ENCODE results near the gene IVNS1ABP.

IVNS1ABP gene

DNA sequence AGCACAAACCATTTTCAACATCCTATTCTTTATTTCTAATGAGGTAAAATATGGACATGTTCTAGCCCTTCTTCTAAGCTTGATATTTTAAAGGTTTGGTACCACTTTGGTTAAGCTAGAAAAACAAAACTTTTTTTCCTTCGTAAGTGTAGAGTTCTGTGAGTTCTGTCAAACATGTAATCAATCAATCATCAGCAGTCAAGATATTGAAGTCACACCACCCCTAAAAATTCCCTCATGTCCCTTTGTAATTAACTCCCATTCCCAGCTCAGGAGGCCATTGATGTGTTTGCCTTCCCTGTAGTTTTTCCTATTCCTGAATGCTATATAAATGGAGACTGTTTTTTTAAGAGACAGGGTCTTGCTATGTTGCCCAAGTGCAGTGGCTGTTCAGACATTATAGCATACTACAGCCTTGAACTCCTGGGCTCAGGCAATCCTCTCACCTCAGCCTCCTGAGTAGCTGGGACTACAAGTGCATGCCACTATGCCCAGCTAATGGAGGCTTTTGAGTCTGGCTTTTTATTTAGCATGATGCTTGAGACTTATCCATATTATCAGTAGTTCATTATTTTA, 23.0 kb downstream of the IVNS1ABP start:
- no peak for DNase-seq (ENCODE audit: low read depth in 2 of 2)

GRCh38 chr1:185292237-185292636, 24.8 kb downstream of the IVNS1ABP start:
- no peak for DNase-seq (ENCODE audit: low read depth in 2 of 2)

GRCh38 chr1:185291652-185292051, 25.4 kb downstream of the IVNS1ABP start:
- no peak for DNase-seq (ENCODE audit: low read depth in 2 of 2)

- no peak for DNase-seq (ENCODE audit: low read depth in 2 of 2)
These were observed 25.9 kb downstream of the IVNS1ABP start for GRCh38 chr1:185291159-185291558.

GRCh38 chr1:185289880-185290279, 27.2 kb downstream of the IVNS1ABP start:
- DNase-seq (ENCODE audit: low read depth in 2 of 2): no peak

DNA sequence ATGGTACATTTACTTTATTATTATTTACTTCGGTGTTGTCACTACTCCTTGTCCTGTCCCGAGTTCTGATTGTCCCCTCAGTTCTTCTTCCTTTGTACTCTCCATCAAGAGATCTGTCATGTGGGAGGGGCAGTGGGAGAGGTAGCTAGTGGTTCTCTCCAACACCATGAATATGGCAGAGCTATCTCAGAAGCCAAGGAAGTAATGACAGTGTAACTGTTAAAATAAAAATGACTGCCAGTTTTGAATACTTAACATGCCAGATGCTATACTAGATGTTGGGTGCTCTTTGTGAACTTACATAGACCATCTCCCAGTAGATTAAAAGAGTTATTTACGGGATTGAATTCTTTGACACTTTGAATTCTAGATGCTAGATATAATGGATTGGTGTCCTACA, 28.6 kb downstream of the IVNS1ABP start:
- no peak for DNase-seq (ENCODE audit: low read depth in 2 of 2)

GRCh38 chr1:185287451-185287850, 29.6 kb downstream of the IVNS1ABP start:
- DNase-seq (ENCODE audit: low read depth in 2 of 2): no peak

DNA sequence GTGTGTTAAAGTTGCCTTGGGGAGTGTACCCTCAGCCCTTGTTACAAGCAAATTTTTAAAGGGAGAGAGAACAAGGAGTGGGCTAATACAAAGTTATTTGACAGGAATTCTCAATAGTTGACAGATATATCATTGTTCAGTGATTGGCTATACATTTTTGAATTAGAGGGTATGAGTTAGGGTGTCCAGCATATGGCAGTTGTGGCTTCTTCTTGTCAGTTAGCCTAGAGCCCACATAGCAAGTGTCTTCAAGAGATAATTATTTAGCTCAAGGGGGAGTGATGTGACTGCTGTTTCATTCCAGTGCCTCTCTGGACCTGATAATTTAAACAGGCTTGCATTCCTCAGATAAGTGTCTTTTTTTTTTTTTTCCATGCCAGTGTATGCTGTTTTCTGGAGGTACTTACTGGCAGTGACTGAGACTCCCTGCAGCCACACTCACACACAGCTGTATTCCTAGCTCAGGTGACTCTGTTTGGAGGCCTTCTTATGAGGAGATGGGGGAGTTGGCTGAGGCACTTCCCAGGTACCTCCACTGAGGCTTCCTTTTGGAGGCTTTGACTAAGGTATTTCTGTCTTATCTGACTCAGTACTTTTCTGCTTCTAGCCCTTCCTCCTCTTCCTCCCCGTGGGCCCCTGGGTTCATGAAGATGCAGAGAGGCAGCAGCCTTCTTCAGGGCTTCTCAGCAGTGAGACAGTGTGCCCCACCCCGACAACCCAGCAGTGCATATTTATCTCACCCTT, 32.3 kb downstream of the IVNS1ABP start:
- no peak for DNase-seq (ENCODE audit: low read depth in 2 of 2)

DNA sequence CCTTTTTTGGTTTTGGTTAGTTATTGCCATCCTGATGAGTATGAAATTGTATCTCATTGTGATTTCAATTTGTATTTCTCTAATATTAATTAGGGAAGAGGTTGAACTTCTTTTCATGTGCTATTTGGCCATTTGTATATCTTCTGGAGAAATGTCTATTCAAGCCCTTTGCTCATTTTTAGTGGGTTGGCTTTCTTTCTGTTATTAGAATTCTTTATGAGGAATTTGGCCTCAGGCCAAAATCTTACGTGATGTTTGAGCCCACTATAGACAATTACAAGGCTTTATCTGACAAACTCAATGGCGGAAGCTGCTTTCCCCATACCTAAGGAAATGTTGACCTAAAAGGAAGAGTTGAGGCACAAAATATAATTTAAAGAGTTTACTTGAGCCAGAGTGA, 32.9 kb downstream of the IVNS1ABP start:
- DNase-seq (ENCODE audit: low read depth in 2 of 2): no peak

DNA sequence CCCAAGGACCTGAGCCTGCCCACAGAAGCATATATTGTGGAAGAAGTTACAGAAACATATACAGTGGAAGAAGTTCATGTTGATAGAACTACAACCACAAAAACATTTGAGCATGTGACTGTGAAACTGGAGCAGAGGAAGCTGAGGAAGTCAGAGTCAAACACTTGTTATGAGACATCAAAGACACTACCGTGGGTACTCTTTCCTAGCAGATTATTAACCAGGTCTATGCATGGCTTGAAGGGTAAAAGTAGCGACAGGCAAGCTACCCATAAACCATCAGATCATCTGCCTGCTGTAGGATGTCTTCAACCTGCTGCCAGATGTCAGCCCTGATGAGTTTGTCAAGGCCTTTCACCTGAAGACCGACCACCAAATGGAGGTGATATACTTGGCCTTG, 35.8 kb downstream of the IVNS1ABP start:
- no peak for DNase-seq (ENCODE audit: low read depth in 2 of 2)

- DNase-seq (ENCODE audit: low read depth in 2 of 2): no peak
These were observed 36.5 kb downstream of the IVNS1ABP start for GRCh38 chr1:185280589-185280988.

- DNase-seq (ENCODE audit: low read depth in 2 of 2): no peak
These were observed 37.5 kb downstream of the IVNS1ABP start for GRCh38 chr1:185279571-185279970.

- no peak for DNase-seq (ENCODE audit: low read depth in 2 of 2)
These were observed 45.1 kb downstream of the IVNS1ABP start for GRCh38 chr1:185271921-185272320.

DNA sequence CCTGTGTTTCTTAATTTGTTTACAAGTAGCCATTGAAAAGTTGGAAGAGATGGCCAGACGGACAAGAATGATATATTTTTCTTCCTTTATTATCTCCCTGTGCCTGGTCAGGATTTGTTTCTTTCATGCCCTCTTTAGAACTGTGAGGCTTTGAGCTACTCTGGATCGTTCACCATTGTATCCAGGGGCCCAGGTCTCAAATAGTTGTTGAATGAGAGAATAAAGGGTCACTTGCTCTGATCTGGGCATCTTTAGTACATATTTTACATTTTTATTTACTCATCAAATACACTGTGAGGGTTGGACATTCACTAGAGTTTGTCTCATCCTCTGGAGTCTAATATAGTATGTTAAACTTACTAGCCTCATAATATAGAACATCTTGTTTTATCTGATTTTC, 48.7 kb downstream of the IVNS1ABP start:
- no peak for DNase-seq (ENCODE audit: low read depth in 2 of 2)

GRCh38 chr1:185267701-185268100, 49.3 kb downstream of the IVNS1ABP start:
- DNase-seq (ENCODE audit: low read depth in 2 of 2): no peak

DNA sequence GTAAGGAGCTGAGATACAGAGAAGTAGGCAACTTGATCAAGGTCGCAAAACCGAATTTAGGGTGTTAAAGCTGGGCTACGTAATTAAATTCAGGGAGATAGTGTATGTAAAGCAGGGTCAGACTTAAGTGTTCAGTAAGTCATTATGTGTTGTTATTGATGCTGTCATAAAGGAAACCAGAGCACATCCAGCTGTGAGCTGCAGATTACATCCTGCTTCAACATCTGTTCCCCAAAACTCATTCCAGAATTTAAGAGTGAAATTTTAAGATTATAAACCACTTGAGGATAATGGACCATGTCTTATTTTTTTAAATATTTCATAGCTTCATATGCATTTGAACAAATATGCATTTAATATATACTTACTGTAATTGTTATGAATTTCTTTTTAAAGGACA, 49.7 kb downstream of the IVNS1ABP start:
- DNase-seq (ENCODE audit: low read depth in 2 of 2): no peak

DNA sequence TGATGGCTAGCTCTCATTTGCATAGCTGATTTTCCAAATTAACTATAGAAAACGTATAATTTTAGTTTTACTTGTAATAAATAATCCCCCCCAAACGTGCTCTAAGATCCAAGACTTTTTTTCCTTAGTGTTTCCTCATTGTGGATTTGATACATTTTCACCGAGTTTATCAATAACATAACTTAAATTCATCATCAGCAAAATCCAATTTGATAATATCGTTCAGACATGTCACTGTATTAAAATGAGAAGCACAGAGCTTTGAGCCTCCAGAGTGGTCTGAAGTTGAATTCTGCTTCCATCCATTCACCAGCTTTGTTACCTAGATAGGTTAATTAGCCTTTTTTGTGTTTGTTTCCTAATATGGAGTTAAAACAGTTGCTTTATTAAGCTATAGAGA, 51.7 kb downstream of the IVNS1ABP start:
- DNase-seq (ENCODE audit: low read depth in 2 of 2): no peak

DNA sequence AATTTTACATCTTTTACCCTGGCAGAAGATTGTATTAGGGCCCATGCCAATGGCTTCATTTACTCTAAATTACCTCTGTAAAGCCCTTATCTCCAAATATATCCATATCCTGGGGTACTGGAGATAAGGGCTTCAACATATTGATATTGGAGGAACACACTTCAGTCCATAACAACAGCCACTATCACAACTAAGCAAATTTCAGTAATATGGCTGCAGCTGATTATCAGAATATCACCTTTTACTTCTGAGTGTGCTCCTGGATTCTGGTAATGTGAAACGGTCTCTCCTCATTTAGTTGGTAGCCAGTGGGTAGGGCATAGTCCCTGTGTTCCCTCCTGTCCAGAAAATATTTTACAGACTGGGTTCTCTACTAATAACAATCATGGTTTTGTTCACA, 53.3 kb downstream of the IVNS1ABP start:
- no peak for DNase-seq (ENCODE audit: low read depth in 2 of 2)

DNA sequence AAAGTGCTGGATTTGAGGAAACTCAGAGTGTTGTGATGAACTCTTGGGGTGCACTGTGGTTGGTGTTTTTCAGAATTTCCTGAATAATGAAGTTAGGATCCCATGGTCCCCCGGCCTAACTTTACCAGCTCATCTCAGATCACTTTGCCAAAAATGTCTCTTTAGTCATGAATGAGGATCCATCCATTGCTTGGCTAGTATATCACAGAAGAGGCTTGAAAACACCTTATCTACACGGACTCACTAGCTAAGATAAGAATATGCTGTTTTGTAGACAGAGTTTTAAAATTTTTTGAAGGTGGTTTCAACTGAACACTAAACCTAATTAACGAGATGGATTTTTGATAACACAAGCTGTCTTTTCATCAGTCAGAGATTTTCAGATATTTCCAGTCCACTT, 53.8 kb downstream of the IVNS1ABP start:
- DNase-seq (ENCODE audit: low read depth in 2 of 2): no peak

DNA sequence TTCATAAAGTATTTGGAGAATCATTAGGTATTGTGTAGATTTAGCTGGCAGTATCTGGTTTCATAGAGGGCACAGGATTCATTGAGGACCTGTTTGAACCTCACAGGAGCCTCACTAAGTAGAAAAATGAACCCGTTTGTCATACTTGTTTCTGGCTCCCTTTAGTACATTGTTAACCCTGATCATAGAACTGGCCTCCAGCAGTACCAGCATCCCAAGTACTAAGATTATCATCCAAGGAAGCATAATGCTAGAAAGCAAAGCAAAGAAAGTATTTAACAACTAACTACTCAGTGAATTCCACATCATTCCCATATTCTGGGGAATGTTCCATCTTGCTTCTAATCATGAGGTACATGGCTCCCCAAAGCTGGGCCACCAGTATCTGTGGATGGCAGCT, 54.9 kb downstream of the IVNS1ABP start:
- no peak for DNase-seq (ENCODE audit: low read depth in 2 of 2)

- DNase-seq (ENCODE audit: low read depth in 2 of 2): no peak
These were observed 56.4 kb downstream of the IVNS1ABP start for GRCh38 chr1:185260611-185261010.

DNA sequence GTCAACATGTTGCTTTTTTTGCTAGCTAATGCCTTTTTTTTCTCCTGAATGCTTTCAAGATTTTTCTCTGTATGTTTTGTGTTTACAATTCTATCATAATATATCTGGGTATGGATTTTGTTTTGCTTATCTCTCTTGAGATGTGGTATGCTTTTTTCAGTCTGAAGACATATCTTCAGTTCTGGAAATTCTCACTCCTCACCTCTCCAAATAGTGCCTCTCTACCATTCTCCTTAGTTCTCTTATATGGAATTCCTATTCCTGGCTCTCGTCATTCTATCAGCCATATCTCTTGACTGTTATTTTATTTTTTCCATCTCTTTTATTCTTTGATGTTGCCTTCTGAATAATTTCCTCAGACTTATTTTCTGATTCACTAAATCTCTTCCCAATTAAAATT, 58.4 kb downstream of the IVNS1ABP start:
- no peak for DNase-seq (ENCODE audit: low read depth in 2 of 2)

DNA sequence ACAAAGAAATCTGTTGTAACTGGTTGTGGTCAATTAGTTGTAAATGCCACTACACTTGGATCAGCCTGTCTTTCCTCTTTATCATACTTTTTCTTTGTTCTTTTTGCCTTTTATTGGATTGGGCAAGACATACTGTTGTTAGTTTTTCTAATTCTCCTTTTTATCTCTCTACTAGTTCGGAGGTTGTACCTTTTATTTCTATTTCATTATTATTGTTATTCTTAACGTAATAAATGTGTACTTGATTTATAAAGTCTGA, 59.2 kb downstream of the IVNS1ABP start:
- DNase-seq (ENCODE audit: low read depth in 2 of 2): no peak

Data from stimulated activated CD4-positive, alpha-beta T cell treated with anti-CD3 and anti-CD28 coated beads, Interleukin-1b, Interleukin-23, amount 100 ng/mL, for 4 hours (primary cell).